ENCODE data around the gene KREMEN1.
A peak's percentile ranks its signal among the peaks of the same experiment; 100 is the strongest.

The KREMEN1 gene

GRCh38 chr22:29183971-29184848 lies 111.4 kb downstream of the KREMEN1 start:
- DNase-seq (ENCODE audit: low read depth in 2 of 3, low spot score in 1 of 3), result no peak

DNA sequence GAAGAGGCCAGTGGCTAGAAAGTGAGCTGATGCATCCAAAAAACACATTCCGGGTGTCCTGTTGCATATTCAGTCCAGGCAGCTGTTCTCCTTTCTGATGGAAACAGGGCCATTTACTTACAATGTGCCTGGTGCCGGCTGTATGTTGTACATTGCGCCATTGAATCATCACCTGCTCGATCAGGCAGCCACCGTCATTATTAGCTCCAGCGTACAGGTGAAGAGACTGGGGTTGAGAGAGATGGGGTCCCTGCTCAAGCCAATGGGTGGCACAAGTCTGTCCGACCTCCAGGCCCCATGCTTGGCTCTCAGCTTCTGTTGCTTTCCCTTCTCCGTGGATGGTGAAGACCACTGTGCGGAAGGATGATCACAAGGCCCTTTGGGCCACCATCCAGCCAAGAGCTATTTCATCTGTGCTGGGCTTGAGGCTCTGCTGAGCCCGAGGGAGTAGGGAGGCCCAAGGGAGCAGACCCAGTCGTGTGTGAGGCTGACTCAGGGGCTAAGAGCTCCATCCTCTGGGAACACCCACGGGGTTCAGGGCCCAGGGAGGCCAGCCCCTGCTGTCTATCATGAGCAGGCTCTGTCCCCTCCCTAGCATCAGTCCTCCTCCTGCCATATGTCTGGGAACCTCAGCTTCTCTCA lies 112.1 kb downstream of the KREMEN1 start:
- no peak for DNase-seq (ENCODE audit: low read depth in 2 of 3, low spot score in 1 of 3)

- no peak for DNase-seq (ENCODE audit: low read depth in 2 of 3, low spot score in 1 of 3)
These were observed 113.5 kb downstream of the KREMEN1 start for GRCh38 chr22:29186302-29186701.

DNA sequence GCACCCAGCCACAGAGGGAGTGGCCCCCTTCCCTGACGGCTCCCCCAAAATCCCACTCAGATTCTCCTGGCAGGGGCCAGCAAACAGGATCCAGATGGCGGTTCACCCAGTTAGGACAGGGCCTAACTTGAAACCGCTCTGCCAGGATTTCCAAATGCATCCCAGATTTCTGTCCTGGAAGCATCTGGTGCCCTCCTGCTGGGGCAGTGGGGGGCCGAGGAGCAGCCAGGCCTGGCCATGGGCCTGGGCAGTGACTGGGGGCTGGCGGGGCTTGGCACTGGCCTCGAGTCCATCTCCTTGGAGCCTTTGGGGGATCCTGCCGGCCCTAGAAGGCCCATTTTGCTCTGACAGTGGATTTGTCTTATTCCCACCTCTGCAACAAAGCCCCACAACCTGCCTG lies 115.0 kb downstream of the KREMEN1 start:
- DNase-seq (ENCODE audit: low read depth in 2 of 3, low spot score in 1 of 3), result no peak

DNA sequence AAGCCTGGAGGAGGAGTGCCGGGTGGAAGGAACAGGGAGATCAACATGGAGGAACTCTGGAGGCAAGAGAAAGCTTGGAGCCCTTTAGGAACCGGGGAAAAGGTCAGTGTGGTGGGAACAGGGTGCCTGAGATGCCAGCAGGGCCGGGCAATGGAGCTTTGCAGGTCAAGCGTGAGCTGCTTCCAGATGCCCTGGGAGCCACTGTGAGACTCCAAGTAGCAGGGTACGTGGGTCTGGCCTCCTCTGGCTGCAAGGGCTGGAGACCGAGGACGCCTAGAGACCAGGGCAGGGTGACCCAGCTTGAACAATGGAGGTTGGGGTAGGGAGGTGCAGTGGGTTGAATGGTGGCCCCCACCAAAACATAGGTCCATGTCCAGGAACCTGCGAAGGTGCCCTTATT lies 117.2 kb downstream of the KREMEN1 start:
- no peak for DNase-seq (ENCODE audit: low read depth in 2 of 3, low spot score in 1 of 3)

- no peak for DNase-seq (ENCODE audit: low read depth in 2 of 3, low spot score in 1 of 3)
These were observed 118.1 kb downstream of the KREMEN1 start for GRCh38 chr22:29190918-29191317.

- DNase-seq (ENCODE audit: low read depth in 2 of 3, low spot score in 1 of 3), result no peak
These were observed 120.2 kb downstream of the KREMEN1 start for GRCh38 chr22:29193021-29193420.

GRCh38 chr22:29194184-29194583 lies 121.3 kb downstream of the KREMEN1 start:
- DNase-seq (ENCODE audit: low read depth in 2 of 3, low spot score in 1 of 3), result no peak

DNA sequence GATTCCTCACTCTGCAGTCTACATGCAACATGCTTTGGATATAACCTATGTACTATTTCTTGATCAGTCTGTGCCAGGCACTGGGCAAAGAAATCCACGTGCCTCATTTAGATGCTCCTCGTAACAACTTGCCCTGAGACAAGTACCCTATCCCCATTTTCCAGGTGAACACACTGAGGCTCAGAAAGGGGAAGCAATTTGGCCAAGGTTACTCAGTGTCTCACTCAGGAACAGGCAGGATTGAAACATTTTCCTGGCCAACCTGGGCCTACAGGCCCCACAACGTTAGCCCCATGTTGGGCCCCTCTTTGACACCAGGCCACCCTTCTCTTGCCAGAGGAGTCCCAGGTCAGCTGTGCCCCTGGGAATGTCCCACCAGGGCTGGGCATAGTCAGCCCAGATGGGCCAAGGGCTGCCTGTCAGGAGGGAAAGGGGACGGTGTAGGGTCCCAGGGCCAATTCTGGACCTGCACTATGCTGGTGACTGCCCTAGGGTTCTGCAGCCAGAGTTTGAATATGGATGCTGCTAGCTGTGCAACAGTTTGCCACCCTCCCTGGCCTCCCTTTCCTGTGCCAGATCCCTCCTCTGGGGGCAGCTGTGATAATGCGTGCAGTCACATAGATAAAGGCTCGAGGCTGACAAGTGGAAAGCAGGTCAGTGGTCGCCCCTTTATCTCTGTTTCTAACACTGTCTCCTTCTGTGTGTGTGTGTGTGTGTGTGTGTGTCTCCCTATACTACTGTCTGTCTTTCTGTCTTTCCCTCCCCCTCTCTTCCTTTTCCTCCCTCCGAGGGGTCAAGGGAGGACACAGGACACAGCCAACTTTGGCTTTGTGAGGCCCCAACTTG lies 122.5 kb downstream of the KREMEN1 start:
- no peak for DNase-seq (ENCODE audit: low read depth in 2 of 3, low spot score in 1 of 3)

DNA sequence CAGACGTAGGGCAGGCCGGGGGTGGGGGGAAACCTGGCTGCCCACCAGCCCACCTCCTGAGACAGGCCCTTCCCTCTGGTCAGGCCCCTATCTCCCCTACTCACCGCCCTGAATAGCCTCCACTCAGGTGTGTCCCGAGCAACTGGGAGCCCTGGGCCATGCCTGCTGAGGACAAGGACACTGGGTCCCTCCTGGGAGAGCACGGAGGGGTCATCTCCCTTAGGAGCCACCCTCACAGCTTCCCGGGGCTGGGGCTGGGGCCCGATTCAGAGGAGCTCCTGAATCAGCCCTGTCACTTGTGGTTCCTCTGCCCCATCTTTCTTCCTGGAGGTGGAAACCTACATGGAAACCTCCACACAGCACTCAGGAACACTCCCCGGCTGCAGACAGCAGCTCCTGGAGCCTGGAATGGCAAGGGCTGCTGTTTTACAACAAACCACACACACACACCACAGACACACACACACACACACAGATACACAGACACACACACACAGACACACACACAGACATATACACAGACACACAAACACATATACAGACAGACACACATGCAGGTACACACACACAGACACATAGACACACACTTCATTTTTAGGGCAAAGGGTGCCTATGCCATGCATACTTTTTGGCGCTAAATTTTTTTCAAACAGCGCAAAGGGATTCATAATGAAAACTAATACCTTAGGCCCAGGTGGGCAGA lies 123.3 kb downstream of the KREMEN1 start:
- no peak for DNase-seq (ENCODE audit: low read depth in 2 of 3, low spot score in 1 of 3)

DNA sequence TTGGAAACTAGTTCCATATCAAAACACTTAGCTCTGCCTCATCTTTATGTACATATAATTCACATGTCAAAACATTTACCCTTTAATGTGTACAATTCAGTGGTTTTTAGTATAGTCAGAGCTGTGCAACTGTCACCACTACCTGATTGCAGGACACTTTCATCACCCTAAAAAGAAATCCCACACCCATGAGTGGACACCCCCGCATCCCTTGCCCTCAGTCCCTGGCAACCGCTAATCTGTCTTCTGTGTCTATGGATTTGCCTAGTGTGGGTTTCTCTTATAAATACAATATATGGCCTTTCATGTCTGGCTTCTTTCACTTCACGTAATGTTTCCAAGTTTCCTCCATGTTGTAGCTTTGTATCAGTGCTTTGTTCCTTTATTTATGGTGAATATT lies 124.3 kb downstream of the KREMEN1 start:
- no peak for DNase-seq (ENCODE audit: low read depth in 2 of 3, low spot score in 1 of 3)

DNA sequence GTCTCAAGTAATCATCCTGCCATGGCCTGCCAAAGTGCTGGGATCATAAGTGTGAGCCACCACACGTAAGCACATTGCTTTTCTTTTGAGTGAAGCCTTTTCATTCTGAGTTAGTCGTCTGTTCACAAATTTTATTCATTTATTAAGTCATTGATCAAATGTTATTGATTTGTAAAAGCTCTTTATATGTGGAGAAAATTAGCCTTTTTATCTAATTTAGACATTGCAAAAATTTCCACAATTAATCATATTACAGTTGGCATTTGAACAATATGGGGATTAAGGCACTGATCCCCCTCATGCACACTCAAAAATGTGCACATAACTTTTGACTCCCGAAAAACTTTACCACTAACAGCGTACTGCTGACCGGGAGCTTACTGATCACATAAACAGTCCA lies 125.4 kb downstream of the KREMEN1 start:
- no peak for DNase-seq (ENCODE audit: low read depth in 2 of 3, low spot score in 1 of 3)

DNA sequence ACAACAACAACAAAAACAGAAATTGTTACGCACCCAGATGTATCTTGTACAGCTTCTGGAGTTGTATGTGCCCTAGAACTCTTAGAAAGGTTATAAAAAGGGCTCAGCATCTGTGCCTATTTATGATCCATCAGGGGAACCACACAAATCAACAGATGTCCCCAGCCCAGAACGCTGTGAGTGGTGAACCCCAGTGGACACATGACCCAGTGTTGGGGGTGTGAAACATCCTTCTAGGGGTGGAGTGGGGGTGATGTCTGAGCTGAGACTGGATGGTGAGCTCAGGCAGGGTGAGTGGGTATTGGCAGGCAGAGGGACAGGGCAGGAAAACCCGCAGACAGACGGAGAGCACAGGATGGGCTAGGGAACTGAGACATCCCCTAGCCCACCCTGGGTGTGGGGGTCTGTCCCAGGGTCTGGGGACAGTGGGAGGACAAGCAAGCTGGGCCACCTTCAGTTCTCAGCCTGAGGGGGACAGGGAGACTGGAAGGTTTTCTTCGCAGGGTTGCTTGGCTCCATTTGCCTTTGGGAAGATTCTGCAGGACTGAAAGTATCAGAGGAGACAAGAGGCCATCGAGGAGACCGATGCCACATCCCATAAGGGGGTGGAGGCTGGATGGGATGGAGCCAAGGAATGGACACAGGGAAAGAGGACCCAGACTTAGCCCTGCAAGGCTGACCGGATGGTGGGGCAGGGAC lies 127.0 kb downstream of the KREMEN1 start:
- DNase-seq (ENCODE audit: low read depth in 2 of 3, low spot score in 1 of 3), result no peak

DNA sequence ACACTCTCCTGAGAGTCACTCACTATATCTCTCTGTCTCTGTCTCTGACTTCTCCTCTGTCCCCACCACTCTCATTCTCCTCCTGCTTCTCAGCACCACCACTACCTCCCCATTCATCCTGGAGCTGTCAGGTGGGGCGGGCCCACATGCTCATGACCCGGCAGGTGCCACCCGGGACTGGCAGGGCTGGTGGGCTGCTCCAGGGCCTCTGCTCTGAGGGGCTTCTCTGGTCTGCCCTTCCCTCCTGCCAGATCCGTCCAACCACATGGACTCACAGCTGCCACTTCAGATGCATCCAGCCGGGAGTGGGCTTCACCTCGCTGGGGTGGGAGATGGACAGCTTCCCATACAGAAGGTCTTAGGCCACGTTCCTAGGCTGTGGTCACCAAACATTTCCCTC lies 128.1 kb downstream of the KREMEN1 start:
- no peak for DNase-seq (ENCODE audit: low read depth in 2 of 3, low spot score in 1 of 3)

DNA sequence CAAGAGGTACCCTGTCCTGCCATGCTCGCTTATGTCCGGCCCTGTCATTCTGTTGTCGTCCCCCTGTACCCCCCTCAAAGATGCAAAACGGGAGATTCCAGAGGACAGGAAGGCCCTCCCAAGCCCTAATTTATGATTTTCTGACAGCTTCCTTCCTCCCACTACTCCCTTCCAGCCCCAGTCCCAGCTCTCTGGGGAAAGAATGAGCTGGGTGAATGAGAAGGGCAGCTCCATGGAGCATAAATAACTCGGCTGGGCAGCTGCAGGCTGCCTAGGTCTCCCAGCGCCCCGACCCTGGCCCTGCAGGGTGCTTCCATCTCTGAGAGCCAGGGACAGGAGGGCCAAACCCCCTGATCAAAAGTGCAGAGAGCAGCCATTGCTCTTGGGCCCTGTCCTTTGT lies 128.9 kb downstream of the KREMEN1 start:
- no peak for DNase-seq (ENCODE audit: low read depth in 2 of 3, low spot score in 1 of 3)

GRCh38 chr22:29202212-29203192 lies 129.7 kb downstream of the KREMEN1 start:
- DNase-seq (ENCODE audit: low read depth in 2 of 3, low spot score in 1 of 3), result peak; percentile 52 to 67 (median 66)

- no peak for DNase-seq (ENCODE audit: low read depth in 2 of 3, low spot score in 1 of 3)
These were observed 130.9 kb downstream of the KREMEN1 start for GRCh38 chr22:29203488-29204454.

Data from stimulated activated CD4-positive, alpha-beta T cell treated with anti-CD3 and anti-CD28 coated beads, Interleukin-12 subunit alpha, Interleukin-12 subunit beta, amount 100 ng/mL, for 48 hours (primary cell).